HG03378 (cell line): ENCODE measurements around the gene CYP2W1.

Experiments used
- ATAC-seq: cut with Tn5 transposase; IDR thresholded peaks from one replicate; pipeline ENCODE4 v1.9.1; 2021; ENCODE audit warnings: mild to moderate bottlenecking, moderate library complexity; ENCODE audit not compliant: unreplicated experiment

Gene CYP2W1

DNA sequence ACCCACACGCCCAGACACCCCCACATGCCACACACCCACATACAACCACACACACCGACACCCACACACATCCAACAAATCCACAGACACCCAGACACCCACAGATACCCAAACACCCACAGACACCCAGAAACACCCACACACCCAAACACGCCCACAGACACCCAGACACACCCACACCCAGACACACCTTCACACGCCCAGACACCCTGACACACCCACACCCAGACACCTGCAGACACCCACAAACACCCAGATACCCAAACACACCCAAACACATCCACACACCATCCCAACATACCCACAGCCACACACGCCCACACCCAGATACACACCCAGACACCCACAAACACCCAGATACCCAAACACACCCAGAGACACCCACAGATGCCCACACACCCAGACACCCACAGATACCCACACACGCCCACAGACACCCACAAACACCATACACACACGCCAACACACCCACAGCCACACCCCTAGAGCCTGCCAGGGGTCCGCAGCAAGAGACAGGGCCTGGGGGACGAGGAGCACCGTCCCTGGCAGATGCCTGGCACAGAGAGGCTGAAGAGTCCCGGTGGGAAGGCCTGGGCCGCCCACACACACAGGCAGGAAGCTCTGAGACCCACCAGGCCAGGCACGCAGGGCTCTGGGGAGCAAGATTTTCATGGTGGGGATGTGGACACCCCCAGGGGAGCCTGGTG, 28.5 kb downstream of the CYP2W1 start:
- ATAC-seq, result no peak

DNA sequence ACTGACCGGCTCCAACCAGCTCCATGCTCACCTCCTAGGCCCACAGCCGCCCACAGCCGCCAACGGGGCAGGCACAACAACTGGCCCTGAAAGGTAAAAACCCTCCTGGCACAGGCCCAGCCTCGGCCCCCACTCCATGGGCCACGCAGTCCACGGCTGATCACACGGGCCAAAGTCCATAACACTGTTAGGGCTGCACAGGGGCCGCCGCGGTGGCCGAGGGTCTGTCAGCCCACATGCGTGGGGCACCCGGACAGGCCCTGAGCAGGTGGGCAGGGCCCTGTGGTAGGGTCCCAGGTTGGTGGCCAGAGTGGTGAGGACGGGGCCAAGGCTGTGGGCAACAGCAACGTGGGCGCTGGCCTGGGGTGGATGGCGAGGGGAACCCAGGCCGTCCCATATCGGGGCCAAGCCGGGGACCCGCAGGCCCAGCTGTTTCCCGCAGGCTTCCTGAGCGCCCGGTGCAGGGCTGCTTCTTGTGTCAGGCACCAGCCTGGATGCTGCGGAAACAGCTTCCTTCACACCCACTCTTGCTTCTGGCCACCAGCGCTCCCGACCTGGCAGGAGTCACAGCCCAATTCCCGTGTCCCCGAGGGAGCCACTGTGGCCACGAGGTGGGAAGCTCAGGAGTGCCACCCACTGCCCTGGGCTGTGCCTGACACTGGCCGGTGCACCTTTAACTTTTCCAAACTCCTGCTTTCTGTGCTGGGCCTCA, 29.2 kb downstream of the CYP2W1 start:
- no peak for ATAC-seq

DNA sequence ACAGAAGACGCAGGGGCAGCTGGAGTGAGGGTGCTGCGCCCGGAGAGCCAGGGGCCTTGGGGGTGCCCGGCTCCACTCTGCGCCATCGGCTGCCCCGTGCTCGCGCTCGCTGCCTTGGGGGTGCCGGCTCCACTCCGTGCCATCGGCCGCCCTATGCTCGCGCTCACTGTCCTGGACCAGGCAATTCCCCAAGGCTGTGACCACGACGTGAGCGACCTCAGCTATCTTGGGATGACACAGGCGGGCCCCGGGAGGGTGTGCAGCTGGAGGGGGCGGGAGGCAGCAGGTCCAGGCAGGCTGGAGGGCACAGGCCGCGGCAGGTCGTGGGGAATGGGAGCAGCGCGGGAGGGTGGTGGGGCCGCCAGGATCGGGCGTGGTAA, 29.7 kb downstream of the CYP2W1 start:
- ATAC-seq, result no peak

DNA sequence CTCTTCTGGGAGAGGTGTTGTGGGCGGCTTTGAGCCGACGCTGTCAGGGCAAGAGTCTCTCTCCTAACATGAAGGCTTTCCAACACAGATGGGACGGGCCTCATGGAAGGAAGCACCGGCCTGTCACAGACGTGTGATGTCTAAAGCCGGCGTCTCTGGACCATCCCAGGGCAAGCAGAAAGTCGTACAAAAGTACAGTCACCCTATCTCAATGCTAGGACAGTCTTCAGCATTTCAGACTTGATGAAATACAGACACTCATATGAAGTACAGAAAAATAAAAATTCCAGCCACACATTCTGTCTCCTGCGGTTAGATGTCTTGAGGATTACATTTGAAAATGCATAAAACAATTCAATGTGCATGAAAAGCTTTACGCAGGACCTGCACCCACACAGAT, 30.6 kb downstream of the CYP2W1 start:
- ATAC-seq, result no peak

DNA sequence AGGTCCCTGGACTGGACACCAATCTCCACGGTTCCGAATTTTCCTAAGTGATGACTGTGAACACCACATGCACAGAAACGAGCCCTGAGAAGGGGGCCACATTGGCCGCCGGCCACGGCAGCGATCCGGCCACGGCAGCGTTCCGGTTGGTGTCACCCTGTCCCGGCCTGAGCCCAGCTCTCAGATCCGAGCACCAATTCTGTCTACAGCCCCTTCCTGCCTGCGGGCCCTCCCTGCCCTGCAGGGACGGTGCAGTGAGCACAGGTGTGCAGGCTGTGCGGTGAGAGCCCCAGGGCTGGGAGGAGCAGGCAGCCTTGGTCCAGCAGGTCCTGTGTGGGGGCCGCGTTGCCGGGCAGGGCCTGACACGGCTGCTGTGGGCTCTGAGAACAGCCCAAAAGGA, 31.7 kb downstream of the CYP2W1 start:
- ATAC-seq, result no peak

DNA sequence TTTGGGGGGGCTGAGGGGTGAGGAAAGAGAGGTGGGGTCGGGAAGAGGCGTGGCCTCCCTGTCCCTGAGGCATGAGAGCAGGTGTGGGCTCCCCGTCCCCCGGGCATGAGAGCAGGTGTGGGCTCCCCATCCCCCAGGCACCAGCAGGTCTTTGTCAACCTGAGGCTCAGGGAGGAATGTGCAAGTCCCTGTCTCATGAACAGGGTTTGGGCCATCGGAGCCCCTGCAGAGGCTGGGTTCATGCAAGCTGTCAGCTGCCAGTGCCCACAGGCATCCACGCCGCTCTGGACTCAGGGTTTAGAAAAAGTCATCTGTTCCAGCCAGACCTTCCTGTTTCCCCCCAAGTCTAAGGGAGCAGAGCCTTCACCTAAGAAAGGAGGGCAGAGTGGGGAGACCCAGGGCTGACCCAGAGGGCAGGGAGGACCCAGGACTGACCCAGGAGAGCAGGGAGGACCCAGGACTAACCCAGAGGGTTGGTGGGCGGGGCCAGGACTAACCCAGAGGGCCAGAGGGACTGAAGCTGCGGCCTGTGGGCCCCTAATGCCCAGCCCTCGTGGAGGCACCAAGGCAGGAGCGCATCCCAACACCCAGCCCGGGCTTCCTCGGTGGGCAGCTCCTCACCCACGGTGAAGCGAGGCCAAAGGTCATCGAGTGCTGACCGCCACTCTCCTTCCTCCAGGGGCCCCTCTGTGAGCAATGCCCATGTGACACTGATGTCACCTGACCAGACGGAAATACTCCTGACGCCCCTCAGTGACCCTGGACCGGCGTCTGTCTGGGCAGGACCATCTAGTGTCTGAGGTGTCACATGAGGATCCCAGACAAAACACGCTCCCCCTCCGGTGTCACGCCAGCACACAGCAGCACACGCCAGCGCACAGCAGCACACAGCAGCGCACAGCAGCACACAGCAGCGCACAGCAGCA, 32.5 kb downstream of the CYP2W1 start:
- ATAC-seq, result no peak

DNA sequence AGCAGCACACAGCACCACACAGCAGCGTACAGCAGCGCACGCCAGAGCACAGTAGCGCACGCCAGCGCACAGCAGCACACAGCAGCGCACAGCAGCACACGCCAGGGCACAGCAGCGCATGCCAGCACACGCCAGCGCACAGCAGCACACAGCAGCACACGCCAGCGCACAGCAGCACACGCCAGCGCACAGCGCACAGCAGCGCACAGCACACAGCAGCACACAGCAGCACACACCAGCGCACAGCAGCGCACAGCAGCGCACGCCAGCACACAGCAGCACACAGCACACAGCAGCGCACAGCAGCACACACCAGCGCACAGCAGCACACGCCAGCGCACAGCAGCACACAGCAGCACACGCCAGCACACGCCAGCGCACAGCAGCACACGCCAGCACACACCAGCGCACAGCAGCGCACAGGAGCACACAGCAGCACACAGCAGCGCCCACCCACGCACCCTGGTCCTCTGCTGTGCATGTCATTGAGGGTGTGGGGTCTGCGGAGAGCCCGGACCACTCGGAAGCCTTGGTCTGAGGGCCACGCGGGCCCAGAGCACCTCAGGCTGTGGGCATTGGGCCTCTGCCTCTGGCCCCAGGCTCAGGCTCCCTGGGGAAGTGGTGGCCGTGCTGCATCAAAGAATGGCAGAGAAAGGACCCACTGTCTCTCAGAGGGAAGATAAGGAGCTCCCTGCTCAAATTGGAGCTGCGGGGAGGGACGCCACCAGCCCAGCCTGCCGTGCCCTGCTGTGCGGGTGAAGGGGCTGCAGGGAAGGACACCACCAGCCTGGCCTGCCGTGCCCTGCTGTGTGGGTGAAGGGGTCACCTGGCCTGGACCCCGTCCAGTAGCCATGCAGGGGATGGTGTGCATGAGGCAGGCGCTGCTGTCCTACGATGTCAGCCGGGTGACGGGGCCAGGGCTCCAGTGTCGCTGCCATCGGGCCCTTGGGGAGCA, 33.9 kb downstream of the CYP2W1 start:
- no peak for ATAC-seq

DNA sequence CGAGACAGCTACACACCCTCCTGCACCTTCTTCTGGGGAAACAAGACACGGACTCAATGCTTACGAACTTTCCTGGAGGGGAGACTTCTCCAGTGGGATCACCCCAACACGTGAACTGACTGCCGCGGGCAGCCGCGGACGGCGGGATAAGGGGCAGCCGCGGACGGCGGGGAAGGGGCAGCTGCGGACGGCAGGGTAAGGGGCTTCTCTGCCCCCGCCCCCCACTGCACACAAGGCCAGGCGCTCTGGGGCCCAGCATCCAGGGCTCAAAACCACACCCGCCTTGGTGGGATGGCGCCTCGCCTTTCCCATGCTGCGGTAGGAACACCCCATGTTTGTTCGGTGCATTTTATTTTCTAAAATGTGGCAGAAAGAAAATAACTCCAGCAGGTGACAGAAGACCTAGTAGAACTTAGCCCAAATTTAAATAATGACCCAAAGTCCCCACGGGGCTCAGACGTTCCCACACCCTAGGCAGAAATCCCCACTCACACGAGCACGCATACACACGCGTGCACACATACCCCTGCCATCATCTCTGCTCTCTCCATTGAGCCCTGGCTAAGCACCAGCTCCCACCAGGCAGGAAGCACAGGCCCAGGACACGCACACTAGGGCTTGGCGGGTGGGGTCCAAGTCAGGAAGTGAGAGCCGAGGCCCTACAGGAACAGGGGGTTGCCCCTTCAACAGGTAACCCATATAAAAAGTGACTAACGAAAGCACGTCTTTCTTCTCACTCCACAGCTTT, 34.8 kb downstream of the CYP2W1 start:
- no peak for ATAC-seq

DNA sequence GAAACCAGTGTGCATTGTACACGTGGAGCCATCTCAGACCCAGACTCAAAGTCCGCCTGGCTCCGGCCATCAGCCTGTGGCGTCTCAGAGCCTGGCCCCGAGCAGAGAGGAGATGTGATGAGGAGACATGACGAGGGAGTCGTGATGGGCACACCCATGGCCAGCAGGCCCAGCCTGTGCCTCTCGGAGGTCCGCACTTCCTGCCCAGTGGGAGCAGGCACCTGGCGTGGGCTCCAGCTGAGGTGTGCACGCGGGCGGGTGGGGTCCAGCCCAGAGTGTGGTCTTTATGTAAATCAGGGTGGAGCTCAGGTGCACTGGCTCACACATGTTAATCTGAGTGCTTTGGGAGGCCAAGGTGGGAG, 35.3 kb downstream of the CYP2W1 start:
- ATAC-seq, result no peak

DNA sequence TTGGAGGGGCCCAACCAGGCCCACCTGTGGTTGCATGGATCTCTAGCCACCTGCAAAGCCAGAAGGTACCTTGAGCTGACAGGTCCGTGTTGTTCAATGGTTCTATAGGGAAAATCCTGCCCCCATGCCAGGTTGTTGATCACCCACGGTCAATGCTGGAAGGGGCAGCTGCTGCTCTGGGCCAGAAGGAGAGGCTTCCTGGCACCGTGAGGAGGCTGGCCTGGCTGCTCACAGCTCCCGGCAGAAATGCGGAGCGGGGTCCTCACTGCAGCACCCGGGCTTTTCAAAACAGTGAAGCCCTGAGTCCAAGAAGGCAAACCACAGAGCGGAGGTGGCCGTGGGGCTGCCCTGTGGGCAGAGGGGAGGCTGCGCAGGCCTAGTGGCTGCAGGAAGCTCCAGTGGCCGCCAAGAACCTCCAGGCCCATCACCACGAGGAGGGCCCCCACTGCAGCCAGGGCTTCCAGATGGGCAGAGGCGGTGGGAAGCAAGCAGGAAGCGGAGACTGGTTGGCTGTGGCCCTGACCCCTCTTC, 36.3 kb downstream of the CYP2W1 start:
- no peak for ATAC-seq

DNA sequence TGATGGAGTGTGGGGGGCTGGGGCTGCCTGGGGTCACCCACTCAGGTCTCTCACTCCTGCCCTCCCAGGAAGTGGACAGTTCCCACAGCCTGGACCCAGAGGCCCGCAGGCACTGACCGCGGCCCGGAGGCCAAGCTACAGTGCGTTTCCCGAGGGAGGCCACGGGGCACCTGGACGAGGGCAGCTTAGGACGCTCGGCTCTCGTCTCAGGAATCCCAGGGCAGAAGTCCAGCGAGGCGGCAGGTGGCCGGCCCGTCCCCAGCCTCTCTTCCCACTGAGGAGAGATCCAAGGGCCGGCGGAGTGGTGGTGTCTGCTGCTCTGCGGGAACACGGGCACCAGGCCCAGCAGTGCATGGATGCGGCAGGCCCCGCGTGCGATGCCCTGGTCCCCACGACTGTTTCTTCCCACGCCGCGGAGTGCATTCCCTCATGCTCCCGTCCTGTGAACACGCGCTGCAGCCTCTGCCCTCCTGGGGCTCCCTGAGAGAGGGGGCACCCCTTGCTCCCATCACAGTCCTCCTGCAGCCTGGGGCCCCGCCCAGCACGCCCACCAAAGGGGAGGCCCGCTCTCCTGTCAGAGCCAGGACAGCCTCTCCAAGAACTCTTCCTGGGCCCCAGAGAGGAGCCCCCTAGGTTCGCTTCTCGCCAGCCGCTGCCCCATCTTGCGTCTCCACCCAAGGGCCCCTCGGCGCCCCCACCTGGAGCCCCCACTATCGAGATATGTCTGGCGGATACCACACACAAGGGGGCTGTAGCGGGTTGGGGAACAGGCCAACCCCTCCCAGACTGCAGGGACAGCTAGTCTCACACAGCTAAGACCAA, 37.0 kb downstream of the CYP2W1 start:
- no peak for ATAC-seq

DNA sequence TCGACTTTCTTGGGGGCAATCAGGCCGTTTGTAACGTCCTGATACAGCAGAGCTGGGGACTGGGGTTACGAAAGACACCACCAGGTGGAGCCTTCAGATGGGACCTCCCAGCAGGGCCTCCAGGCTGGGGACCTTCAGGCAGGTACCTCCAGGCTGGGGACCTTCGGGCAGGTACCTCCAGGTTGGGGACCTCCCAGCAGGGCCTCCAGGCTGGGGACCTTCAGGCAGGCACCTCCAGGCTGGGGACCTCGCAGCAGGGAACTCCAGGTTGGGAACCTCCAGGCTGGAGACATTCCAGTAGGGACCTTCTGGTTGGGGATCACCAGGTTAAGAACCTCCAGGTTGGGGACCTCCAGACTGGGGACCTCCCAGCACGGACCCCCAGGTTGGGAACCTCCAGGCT, 37.9 kb downstream of the CYP2W1 start:
- ATAC-seq, result no peak

DNA sequence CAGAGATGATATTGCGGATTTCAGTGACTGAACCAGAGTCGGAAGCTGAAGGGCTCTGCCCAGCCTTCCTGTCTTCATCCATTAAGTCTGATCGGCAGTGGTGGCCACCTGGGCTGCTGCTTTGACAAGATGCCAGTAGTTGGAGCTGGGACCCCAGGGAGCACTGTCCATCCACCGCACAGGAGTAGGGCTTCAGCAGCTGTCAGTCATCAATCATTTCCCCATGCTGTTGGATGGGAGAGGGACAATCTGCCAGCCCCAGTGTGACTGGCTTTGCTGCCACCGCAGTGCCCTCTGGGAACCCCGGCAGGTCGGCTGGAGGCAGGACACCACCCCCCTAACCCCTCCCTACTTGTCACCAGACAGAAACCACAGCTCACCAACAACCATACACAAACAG, 38.4 kb downstream of the CYP2W1 start:
- no peak for ATAC-seq

DNA sequence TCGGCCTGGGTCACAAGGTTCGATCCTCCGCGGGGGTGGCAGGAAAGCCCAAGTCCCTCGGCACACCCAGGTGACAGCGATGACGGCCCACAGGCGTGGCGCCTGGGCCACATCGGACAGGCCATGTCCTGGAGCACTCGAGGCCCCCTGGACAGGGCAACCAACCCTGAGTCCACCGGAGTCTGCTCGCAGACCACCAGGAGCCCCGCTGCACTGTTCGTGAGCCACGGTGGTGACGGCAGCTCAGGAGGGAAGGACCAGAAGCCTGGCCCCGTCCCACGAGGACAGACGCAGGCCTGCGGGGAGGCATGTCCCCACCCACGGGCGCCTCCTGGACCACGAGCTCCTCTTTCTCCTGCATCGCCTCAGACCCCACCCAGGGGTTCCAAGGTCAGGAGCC, 39.0 kb downstream of the CYP2W1 start:
- ATAC-seq, result no peak

DNA sequence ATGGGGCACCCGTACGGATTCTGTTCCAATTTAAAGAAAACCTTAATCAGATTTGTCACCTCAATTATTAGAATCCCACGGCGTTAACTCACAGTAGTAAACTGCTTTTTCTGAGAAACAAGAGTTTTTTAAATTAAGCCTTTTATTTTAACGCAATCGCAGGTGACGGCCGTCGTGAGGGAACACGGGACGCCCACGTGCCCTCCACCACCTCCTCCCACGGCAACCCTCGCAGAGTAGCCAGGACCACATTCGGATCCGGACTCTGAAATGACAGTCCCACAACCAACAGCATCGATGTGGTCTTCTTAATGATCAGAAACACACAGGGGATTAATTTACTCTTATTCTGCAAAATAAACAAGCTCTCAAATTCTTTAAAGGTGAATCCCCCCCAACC, 39.4 kb downstream of the CYP2W1 start:
- ATAC-seq, result no peak

DNA sequence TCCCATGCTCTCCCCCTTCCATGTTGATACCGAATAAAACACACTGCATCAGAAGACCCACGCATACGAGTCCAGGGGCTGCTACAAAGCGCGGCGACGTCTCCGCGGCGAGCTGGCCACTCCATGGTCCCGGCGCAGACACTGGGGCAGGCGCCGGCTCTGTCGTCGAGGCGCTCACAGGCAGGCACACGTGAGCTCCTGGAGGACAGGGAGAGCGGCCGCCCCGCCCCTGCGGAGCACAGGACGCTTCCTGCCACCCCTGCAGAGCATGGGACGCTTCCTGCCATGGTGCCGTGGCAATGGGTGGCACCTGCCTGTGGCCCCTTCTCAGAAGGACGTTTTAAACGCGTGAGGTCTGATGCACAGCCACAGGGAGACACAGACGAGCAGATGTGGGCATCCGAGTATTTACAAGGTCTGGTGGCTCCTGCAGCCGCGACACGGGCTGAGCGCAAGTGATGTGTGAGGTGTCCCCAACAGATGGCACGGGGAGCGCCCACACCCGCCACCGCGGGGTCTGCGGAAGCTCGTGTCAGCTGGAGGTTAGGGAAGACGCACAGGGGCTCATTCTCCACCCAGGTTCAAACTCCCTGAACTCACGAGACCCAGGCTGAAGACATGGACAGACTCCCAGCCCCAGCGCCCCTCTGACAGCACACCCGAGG, 40.0 kb downstream of the CYP2W1 start:
- no peak for ATAC-seq

DNA sequence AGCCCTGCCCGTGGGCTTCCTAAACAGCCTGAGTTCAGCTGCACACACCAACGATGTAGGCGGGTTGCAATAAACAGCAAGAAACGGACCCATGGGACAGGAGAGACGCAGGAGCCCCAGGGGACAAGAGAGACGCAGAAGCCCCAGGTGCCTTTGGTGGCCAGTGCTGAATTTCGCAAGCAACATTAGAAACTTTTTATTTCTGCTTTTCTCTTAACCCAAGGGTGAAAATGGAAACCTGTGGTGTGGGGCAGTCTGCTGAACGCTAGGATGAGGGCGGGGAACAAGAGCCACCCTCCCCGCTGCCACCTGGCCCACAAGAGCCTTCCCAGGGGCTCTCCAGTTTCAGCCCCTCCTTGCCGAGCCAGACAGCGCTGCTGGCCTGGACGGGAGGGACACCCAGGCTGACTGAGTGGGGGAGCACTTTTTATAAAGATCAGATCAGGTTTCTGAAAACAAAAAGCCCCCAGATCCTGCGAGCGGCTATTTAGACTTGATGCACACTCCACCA, 41.4 kb downstream of the CYP2W1 start:
- peak; percentile 51 for ATAC-seq
